ENCODE data around the gene NUMA1. TPM values are rescaled to one million over a fixed set of nuclear protein-coding genes. Genes with fewer than 3 reads are reported as not detected.

Gene NUMA1
- total and polyA plus RNA-seq, 4 donors, result 19.5 to 93.2 (median 42.1) TPM

- Histone ChIP-seq H3K27me3 (ENCODE audit: control insufficient read depth in 4 of 4, insufficient read depth in 4 of 4, low read length in 3 of 4) (no peaks in the 10 kb centered on the region), H3K4me3 (ENCODE audit: low read depth in 1 of 3, low read length in 3 of 3) (no peak overlapping the region), H3K36me3 (ENCODE audit: control insufficient read depth in 4 of 4, insufficient read depth in 3 of 4, low read depth in 1 of 4, low read length in 3 of 4) (peaks cover 0 to 3% (median 0%) of the 10 kb centered on the region in 4 donors), H3K27ac (ENCODE audit: low read depth in 1 of 2, low read length in 2 of 2) (no peak overlapping the region), H3K9me3 (ENCODE audit: control insufficient read depth in 4 of 4, low read length in 3 of 4) (no peaks in the 10 kb centered on the region), H3K4me1 (ENCODE audit: control insufficient read depth in 4 of 4, insufficient read depth in 4 of 4, low read length in 3 of 4) (peaks cover 0 to 14% (median 6%) of the 10 kb centered on the region in 4 donors), H3K9ac (ENCODE audit: low read depth in 1 of 2, low read length in 2 of 2) (no peak overlapping the region)
- TF ChIP-seq HNF4G (IDR thresholded peaks at IDR 0.05), result no peak
- TF ChIP-seq SP1 (IDR thresholded peaks at IDR 0.05), result no peak
- TF ChIP-seq HNF4A (conservative IDR thresholded peaks at IDR 0.05), result no peak
- TF ChIP-seq RAD21 (IDR thresholded peaks at IDR 0.05), result no peak
- TF ChIP-seq YY1 (IDR thresholded peaks at IDR 0.05), result no peak
- TF ChIP-seq FOXA2 (IDR thresholded peaks at IDR 0.05), result no peak
- no peak for TF ChIP-seq CTCF (IDR thresholded peaks at IDR 0.05; ENCODE audit: low read depth, low read length, missing input control)
- TF ChIP-seq NR2F2 (IDR thresholded peaks at IDR 0.05), result no peak
- TF ChIP-seq ATF3 (IDR thresholded peaks at IDR 0.05), result no peak
- no peak for TF ChIP-seq TAF1 (conservative IDR thresholded peaks at IDR 0.05)
- no peak for TF ChIP-seq GABPA (IDR thresholded peaks at IDR 0.05 in 1 of 2, conservative IDR thresholded peaks at IDR 0.05 in 1 of 2)
- no peak for TF ChIP-seq RXRA (IDR thresholded peaks at IDR 0.05)
- no peak for TF ChIP-seq JUND (IDR thresholded peaks at IDR 0.05)
- TF ChIP-seq FOXA1 (IDR thresholded peaks at IDR 0.05), result no peak
- no peak for DNase-seq (ENCODE audit: low spot score)
Observed at GRCh38 chr11:72067266-72067665, 13.1 kb downstream of the NUMA1 start.

DNA sequence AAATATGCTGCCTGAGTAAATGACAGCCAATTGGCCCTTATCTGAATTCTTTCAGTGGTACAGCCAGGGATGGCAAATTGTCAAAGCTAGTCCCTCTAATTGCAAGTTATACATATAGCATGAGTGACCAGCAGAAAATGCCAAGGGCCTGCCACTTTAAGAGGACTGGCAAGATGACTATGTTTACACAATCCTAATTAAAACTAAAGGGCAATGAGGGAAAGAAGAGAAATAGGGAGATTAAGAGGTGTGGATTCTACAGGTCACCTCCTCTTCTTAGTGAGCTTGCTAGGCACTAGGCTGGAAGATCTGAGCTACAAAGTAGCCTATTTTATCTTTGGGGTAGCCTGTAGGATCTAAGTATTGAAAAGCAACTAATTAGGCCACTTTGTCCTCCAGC is 13.5 kb downstream of the NUMA1 start:
- no peak overlapping the region for H3K4me3 ChIP-seq (ENCODE audit: low read depth in 1 of 3, low read length in 3 of 3)
- TF ChIP-seq NR2F2 (IDR thresholded peaks at IDR 0.05), result no peak
- no peak for TF ChIP-seq JUND (IDR thresholded peaks at IDR 0.05)
- TF ChIP-seq ATF3 (IDR thresholded peaks at IDR 0.05), result no peak
- TF ChIP-seq HNF4A (conservative IDR thresholded peaks at IDR 0.05), result no peak
- no peak for TF ChIP-seq FOXA2 (IDR thresholded peaks at IDR 0.05)
- TF ChIP-seq RAD21 (IDR thresholded peaks at IDR 0.05), result no peak
- no peak for TF ChIP-seq SP1 (IDR thresholded peaks at IDR 0.05)
- TF ChIP-seq FOXA1 (IDR thresholded peaks at IDR 0.05), result no peak
- no peak for TF ChIP-seq HNF4G (IDR thresholded peaks at IDR 0.05)
- TF ChIP-seq, protein P1, sequence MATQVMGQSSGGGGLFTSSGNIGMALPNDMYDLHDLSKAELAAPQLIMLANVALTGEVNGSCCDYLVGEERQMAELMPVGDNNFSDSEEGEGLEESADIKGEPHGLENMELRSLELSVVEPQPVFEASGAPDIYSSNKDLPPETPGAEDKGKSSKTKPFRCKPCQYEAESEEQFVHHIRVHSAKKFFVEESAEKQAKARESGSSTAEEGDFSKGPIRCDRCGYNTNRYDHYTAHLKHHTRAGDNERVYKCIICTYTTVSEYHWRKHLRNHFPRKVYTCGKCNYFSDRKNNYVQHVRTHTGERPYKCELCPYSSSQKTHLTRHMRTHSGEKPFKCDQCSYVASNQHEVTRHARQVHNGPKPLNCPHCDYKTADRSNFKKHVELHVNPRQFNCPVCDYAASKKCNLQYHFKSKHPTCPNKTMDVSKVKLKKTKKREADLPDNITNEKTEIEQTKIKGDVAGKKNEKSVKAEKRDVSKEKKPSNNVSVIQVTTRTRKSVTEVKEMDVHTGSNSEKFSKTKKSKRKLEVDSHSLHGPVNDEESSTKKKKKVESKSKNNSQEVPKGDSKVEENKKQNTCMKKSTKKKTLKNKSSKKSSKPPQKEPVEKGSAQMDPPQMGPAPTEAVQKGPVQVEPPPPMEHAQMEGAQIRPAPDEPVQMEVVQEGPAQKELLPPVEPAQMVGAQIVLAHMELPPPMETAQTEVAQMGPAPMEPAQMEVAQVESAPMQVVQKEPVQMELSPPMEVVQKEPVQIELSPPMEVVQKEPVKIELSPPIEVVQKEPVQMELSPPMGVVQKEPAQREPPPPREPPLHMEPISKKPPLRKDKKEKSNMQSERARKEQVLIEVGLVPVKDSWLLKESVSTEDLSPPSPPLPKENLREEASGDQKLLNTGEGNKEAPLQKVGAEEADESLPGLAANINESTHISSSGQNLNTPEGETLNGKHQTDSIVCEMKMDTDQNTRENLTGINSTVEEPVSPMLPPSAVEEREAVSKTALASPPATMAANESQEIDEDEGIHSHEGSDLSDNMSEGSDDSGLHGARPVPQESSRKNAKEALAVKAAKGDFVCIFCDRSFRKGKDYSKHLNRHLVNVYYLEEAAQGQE (IDR thresholded peaks at IDR 0.05), result no peak
- DNase-seq (ENCODE audit: low spot score), result no peak
- no peaks in the 10 kb centered on the region for H3K27me3 ChIP-seq (ENCODE audit: control insufficient read depth in 4 of 4, insufficient read depth in 4 of 4, low read length in 3 of 4)
- no peak overlapping the region for H3K9ac ChIP-seq (ENCODE audit: low read depth in 1 of 2, low read length in 2 of 2)
- H3K36me3 ChIP-seq (ENCODE audit: control insufficient read depth in 4 of 4, insufficient read depth in 3 of 4, low read depth in 1 of 4, low read length in 3 of 4), result peaks cover 0 to 3% (median 0%) of the 10 kb centered on the region in 4 donors
- peaks cover 0 to 14% (median 6%) of the 10 kb centered on the region in 4 donors for H3K4me1 ChIP-seq (ENCODE audit: control insufficient read depth in 4 of 4, insufficient read depth in 4 of 4, low read length in 3 of 4)
- no peak overlapping the region for H3K27ac ChIP-seq (ENCODE audit: low read depth in 1 of 2, low read length in 2 of 2)
- H3K9me3 ChIP-seq (ENCODE audit: control insufficient read depth in 4 of 4, low read length in 3 of 4), result no peaks in the 10 kb centered on the region

Data from liver (tissue), 9 donors.